SU-DHL-6 (cell line): ENCODE data around the gene ZNF556.

Experiments used
- H2AFZ ChIP-seq: fragments of 200-600 bp; sonication (generic); 2 replicates; pipeline ENCODE4 v1.6.1; 2014; ENCODE audit warnings: low read depth, mild to moderate bottlenecking, moderate library complexity, mixed read lengths, antibody characterized with exemption, low read length; ENCODE audit not compliant: severe bottlenecking
- H3F3A ChIP-seq: fragments of 200-600 bp; shearing (Covaris generic); 2 replicates; pipeline ENCODE4 v1.6.0; 2016; ENCODE audit warnings: antibody characterized with exemption, mild to moderate bottlenecking; ENCODE audit not compliant: insufficient read depth
- H3K27ac ChIP-seq: fragments of 200-600 bp; sonication (generic); 2 replicates; pipeline ENCODE4 v1.5.1; 2016; ENCODE audit warnings: low read depth, mild to moderate bottlenecking, low read length, moderate library complexity, mixed read lengths
- H3K27me3 ChIP-seq: fragments of 200-600 bp; sonication (generic), shearing (Covaris generic); 2 replicates; pipeline ENCODE4 v1.6.0; 2014; ENCODE audit warnings: mild to moderate bottlenecking, low read length
- H3K36me3 ChIP-seq: fragments of 200-600 bp; sonication (generic); 2 replicates; pipeline ENCODE4 v1.6.1; 2014; ENCODE audit warnings: mild to moderate bottlenecking, low read length, mixed read lengths
- H3K4me2 ChIP-seq: fragments of 300-600, 200-600 bp; shearing (Covaris generic), sonication (generic); 2 replicates; pipeline ENCODE4 v1.6.0; 2014; ENCODE audit warnings: low read length, low read depth, mild to moderate bottlenecking; ENCODE audit not compliant: poor library complexity, severe bottlenecking
- H3K4me3 ChIP-seq: fragments of 200-600 bp; sonication (generic); 2 replicates; pipeline ENCODE4 v1.5.1; 2014; ENCODE audit warnings: antibody characterized with exemption, low read length, mild to moderate bottlenecking, mixed read lengths; ENCODE audit not compliant: insufficient read depth, poor library complexity, severe bottlenecking
- H3K79me2 ChIP-seq: fragments of 200-600 bp; sonication (generic); 2 replicates; pipeline ENCODE4 v1.6.1; 2014; ENCODE audit warnings: mild to moderate bottlenecking, low read length, moderate library complexity; ENCODE audit not compliant: insufficient read depth
- H3K9ac ChIP-seq: fragments of 200-600 bp; sonication (generic); 2 replicates; pipeline ENCODE4 v1.7.0; 2014; ENCODE audit warnings: mild to moderate bottlenecking, low read length
- H3K9me2 ChIP-seq: fragments of 200-600 bp; sonication (generic); replicated peaks from 2 replicates; pipeline ENCODE4 v1.6.1; 2014; ENCODE audit warnings: low read length; ENCODE audit not compliant: insufficient read depth
- H3K9me3 ChIP-seq: fragments of 200-600 bp; sonication (generic); 2 replicates; pipeline ENCODE4 v1.6.1; 2014; ENCODE audit warnings: low read length, mixed read lengths; ENCODE audit not compliant: insufficient read depth
- H4K20me1 ChIP-seq: fragments of 200-600 bp; sonication (generic); 2 replicates; pipeline ENCODE4 v1.6.1; 2014; ENCODE audit warnings: low read depth, mild to moderate bottlenecking, antibody characterized with exemption, low read length, moderate library complexity, mixed read lengths
- EZH2phosphoT487 ChIP-seq: fragments of 200-600 bp; sonication (generic), shearing (Covaris generic); conservative IDR thresholded peaks from 2 replicates; pipeline ENCODE4 v1.6.1; 2018; ENCODE audit warnings: mild to moderate bottlenecking, antibody characterized with exemption, low read length, moderate library complexity, mixed read lengths
- TF ChIP-seq, protein P1 (sequence below): fragments of 200-600 bp; sonication (generic); IDR thresholded peaks from one replicate; pipeline ENCODE4 v1.5.1; 2017; ENCODE audit warnings: antibody characterized with exemption, mild to moderate bottlenecking, low read length, moderate library complexity; ENCODE audit not compliant: insufficient read depth, poor library complexity, severe bottlenecking

The ZNF556 gene

DNA sequence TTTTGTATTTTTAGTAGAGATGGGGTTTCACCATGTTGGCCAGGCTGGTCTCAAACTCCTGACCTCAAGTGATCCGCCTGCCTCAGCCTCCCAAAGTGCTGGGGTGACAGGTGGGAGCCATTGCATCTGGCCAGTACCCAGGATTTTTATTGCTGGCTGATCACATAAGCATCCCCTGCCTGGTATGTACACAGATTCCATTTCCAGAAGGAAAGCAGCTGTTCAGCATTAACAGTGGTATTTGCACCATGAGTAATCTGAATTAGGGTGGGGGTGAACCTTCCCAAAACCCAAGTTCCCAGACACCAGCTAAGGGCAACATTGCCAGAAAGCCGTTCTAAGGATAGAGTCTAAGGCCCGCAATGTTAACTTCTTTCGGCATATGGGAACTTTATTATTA is 18.5 kb upstream of the ZNF556 start:
- Histone ChIP-seq H3K9ac (no peak overlapping the region), H4K20me1 (no peaks in the 10 kb centered on the region), H3F3A (no peaks in the 10 kb centered on the region), H3K36me3 (peaks cover 28% of the 10 kb centered on the region), H3K9me3 (peaks cover 17% of the 10 kb centered on the region; the same call in 1 of the 2 replicates), H3K27me3 (no peaks in the 10 kb centered on the region), H3K27ac (no peak overlapping the region), H3K79me2 (peaks cover 7% of the 10 kb centered on the region), H3K4me3 (no peak overlapping the region), H3K9me2 (no peaks in the 10 kb centered on the region), H3K4me2 (no peak overlapping the region), H2AFZ (no peak overlapping the region)
- TF ChIP-seq EZH2phosphoT487 = no peak
- TF ChIP-seq, protein P1, sequence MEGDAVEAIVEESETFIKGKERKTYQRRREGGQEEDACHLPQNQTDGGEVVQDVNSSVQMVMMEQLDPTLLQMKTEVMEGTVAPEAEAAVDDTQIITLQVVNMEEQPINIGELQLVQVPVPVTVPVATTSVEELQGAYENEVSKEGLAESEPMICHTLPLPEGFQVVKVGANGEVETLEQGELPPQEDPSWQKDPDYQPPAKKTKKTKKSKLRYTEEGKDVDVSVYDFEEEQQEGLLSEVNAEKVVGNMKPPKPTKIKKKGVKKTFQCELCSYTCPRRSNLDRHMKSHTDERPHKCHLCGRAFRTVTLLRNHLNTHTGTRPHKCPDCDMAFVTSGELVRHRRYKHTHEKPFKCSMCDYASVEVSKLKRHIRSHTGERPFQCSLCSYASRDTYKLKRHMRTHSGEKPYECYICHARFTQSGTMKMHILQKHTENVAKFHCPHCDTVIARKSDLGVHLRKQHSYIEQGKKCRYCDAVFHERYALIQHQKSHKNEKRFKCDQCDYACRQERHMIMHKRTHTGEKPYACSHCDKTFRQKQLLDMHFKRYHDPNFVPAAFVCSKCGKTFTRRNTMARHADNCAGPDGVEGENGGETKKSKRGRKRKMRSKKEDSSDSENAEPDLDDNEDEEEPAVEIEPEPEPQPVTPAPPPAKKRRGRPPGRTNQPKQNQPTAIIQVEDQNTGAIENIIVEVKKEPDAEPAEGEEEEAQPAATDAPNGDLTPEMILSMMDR = no peak

DNA sequence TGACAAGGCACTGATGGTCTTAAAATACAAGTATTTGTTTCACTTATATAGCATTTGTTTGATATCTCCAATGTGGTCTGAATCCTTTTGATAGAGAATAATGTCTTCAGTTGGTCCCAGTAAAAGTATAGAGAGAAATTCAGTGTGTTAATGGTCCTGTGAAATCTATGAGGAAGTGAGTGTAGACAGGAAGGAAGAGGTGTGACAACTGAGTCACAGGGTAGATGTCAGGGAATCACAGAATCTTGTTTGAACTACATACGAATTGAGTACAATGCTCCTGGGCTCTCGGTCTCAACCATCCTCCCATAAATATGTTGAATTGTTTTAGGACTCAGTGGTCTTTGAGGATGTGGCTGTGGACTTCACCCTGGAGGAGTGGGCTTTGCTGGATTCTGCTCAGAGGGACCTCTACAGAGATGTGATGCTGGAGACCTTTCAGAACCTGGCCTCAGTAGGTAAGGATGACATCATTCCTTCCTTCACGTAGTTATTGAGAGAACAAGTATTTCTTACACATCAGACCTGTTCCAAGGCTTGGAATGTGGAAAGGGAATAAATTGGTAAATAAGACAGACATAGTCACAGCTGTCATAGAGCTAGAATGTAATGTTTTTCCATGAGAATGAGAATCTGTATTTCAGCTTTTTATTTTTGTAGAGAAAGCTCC is 16.7 kb upstream of the ZNF556 start:
- Histone ChIP-seq H3K4me2 (no peak overlapping the region), H3K9me2 (no peaks in the 10 kb centered on the region), H3K9me3 (peaks cover 29% of the 10 kb centered on the region; the same call in 1 of the 2 replicates), H3K27ac (no peak overlapping the region), H4K20me1 (no peaks in the 10 kb centered on the region), H3F3A (no peaks in the 10 kb centered on the region), H3K79me2 (peaks cover 7% of the 10 kb centered on the region), H2AFZ (no peak overlapping the region), H3K4me3 (no peak overlapping the region), H3K9ac (no peak overlapping the region), H3K27me3 (no peaks in the 10 kb centered on the region), H3K36me3 (peaks cover 40% of the 10 kb centered on the region)
- TF ChIP-seq, protein P1 = no peak
- no peak for TF ChIP-seq EZH2phosphoT487

DNA sequence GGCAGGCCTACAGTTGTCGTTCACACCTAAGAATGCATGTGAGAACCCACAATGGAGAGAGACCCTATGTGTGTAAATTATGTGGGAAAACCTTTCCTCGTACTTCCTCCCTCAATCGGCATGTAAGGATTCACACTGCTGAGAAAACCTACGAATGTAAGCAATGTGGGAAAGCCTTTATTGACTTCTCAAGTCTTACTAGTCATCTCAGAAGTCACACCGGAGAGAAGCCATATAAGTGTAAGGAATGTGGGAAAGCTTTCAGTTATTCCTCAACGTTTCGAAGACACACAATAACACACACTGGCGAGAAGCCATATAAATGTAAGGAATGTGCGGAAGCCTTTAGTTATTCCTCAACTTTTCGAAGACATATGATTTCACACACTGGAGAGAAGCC is 14.5 kb upstream of the ZNF556 start:
- Histone ChIP-seq H3K9ac (no peak overlapping the region), H2AFZ (no peak overlapping the region), H3K36me3 (peaks cover 40% of the 10 kb centered on the region), H3K4me3 (no peak overlapping the region), H3K9me2 (no peaks in the 10 kb centered on the region), H3K4me2 (no peak overlapping the region), H3K27ac (no peak overlapping the region), H3F3A (no peaks in the 10 kb centered on the region), H3K79me2 (peaks cover 7% of the 10 kb centered on the region), H3K9me3 (peaks cover 29% of the 10 kb centered on the region; the same call in 1 of the 2 replicates), H4K20me1 (no peaks in the 10 kb centered on the region), H3K27me3 (no peaks in the 10 kb centered on the region)
- TF ChIP-seq, protein P1 = no peak
- TF ChIP-seq EZH2phosphoT487 = no peak
